Central memory CD8-positive, alpha-beta T cell (primary cell): ENCODE results near the gene ARAP3.

Source experiments
- ATAC-seq: fragments of 150-1000 bp; cut with Tn5 transposase; replicated peaks from 2 replicates; pipeline ENCODE4 v1.10.0; 2022; ENCODE audit warnings: mild to moderate bottlenecking, moderate FRiP score, moderate number of reproducible peaks; ENCODE audit not compliant: poor library complexity, severe bottlenecking; ENCODE audit errors: extremely low read depth
- DNase-seq, 2 donors: peaks; one replicate each; pipeline ENCODE4 v3.0.0; 2021; ENCODE audit warnings: low spot score in 2 of 2
- H3K27ac Mint-ChIP-seq: one replicate; pipeline ENCODE4 v1.8.0; 2022; ENCODE audit warnings: low read depth, mild to moderate bottlenecking, moderate library complexity, mixed read lengths
- H3K27me3 Mint-ChIP-seq: one replicate; pipeline ENCODE4 v1.8.0; 2022; ENCODE audit warnings: mixed read lengths
- H3K36me3 Mint-ChIP-seq: one replicate; pipeline ENCODE4 v1.8.0; 2022; ENCODE audit warnings: mild to moderate bottlenecking, moderate library complexity, mixed read lengths; ENCODE audit not compliant: insufficient read depth
- H3K4me1 Mint-ChIP-seq: one replicate; pipeline ENCODE4 v1.8.0; 2022; ENCODE audit warnings: mixed read lengths
- H3K4me3 Mint-ChIP-seq: one replicate; pipeline ENCODE4 v1.8.0; 2022; ENCODE audit warnings: mild to moderate bottlenecking, moderate library complexity, mixed read lengths
- H3K9me3 Mint-ChIP-seq: one replicate; pipeline ENCODE4 v1.8.0; 2022; ENCODE audit warnings: mixed read lengths

Gene ARAP3

DNA sequence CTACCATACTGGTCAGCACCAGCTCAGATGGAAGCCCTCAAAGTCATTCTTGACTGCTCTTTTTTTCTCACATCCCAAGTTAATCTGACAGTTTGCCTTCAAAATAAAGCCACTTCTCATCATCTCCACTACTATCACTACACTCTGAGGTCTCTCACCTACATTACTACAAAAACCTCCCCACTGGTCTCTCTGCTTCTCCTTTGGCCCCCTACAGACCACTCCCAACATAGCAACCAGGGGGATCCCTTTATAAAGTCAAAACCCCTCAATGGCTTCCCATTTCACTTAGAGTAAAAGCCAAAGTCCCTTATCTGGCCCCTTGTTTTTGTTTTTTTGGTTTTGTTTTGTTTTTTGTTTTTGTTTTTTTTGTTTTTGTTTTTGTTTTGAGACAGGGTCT is 4.6 kb downstream of the ARAP3 start:
- Mint-ChIP-seq H3K27me3 (no peaks in the 10 kb centered on the region), H3K36me3 (peaks cover 2% of the 10 kb centered on the region), H3K4me3 (no peak overlapping the region), H3K4me1 (peaks cover 15% of the 10 kb centered on the region), H3K27ac (no peak overlapping the region), H3K9me3 (no peaks in the 10 kb centered on the region)
- no peak for ATAC-seq
- DNase-seq = no peak

DNA sequence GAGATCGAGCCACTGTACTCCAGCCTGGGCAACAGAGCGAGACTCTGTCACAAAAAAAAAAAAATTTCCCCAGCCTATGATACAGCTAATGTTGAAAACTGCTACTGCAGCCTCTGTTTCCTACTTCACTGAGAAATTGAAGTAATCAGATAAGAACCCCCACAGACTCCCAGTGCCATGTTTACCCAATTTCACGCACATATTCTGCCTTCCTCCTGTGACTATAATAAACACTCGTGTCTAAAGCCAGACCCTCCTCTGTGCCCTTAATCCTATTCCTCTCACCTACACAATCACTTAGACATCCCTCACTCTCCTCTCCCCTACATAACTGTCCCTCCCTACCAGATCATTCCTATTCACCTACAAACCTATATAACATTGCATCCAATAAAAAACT is 6.4 kb downstream of the ARAP3 start:
- Mint-ChIP-seq H3K27ac (no peak overlapping the region), H3K4me1 (peaks cover 1% of the 10 kb centered on the region), H3K9me3 (no peaks in the 10 kb centered on the region), H3K4me3 (no peak overlapping the region), H3K27me3 (no peaks in the 10 kb centered on the region), H3K36me3 (no peaks in the 10 kb centered on the region)
- ATAC-seq = no peak
- DNase-seq = no peak

DNA sequence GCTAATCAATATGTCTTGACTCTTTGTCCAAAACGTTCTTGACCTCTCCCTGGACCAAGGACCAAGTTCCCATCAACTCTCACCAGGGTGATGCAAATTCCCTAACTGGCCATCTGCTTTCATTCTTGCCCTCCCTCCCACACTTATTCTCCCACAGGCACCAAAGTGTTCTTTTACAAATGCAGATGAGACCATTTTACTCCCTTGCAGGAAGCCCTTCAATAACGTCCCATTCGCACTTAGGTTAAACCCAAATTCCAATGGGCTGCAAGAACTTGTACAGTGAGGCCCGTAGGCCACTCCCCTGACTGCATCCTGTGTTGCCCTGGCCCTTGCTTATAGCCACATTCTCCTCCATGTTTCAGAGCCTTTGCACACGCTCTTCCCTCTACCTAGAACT is 7.3 kb downstream of the ARAP3 start:
- no peaks in the 10 kb centered on the region for H3K36me3 Mint-ChIP-seq
- ATAC-seq = no peak
- no peak for DNase-seq
- no peak overlapping the region for H3K4me3 Mint-ChIP-seq
- H3K4me1 Mint-ChIP-seq = no peaks in the 10 kb centered on the region
- no peaks in the 10 kb centered on the region for H3K9me3 Mint-ChIP-seq
- no peaks in the 10 kb centered on the region for H3K27me3 Mint-ChIP-seq
- H3K27ac Mint-ChIP-seq = no peak overlapping the region

DNA sequence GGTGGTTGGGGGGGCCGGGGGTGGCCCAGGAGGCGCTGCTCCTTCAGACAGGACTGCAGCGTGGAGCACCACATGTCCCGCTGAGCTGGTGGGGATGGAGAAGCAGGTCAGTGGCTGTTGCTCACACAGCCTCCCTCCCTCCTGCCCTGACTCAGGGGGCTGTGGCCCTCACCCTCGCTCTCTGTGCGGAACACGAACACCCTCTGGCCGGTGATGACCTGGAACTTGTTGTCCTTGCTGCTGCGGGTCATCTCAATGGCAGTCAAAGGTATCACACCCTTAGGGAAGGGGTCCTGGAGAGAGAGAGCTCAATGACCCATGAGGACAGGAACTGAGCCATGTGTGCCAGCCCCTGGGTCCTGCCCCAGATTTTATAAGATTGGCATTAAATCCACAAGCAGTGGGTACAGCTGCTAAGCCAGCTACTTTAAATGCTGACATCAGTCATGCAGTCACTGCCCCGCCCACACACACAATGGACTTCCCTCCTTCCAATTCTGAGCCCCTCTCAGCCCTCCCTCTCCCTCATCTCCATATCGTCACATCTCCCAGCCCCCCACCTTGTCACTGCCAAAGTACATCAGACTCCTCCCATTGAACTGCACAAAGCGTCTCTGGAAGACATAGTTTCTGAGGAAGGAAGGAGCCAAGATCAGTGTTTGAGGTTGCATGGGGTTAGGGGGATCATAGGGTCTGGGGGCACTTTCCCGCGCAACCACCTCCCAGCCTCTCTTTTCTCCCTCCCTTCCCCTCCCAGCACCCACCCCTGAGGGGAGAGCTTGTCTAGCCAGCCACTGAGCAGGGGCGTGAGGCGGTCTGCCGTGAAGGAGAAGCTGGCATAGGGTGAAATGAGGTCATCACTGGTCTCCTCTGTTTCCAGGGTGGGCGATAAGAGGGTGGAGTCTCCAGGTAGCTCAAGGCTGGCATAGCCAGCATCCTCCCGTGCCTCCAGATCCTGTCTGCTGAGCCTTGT is 8.9 kb downstream of the ARAP3 start:
- no peaks in the 10 kb centered on the region for H3K36me3 Mint-ChIP-seq
- H3K4me3 Mint-ChIP-seq = no peak overlapping the region
- H3K27me3 Mint-ChIP-seq = no peaks in the 10 kb centered on the region
- no peaks in the 10 kb centered on the region for H3K9me3 Mint-ChIP-seq
- ATAC-seq (no peak), DNase-seq (no peak)
- no peak overlapping the region for H3K27ac Mint-ChIP-seq
- peaks cover 4% of the 10 kb centered on the region for H3K4me1 Mint-ChIP-seq

DNA sequence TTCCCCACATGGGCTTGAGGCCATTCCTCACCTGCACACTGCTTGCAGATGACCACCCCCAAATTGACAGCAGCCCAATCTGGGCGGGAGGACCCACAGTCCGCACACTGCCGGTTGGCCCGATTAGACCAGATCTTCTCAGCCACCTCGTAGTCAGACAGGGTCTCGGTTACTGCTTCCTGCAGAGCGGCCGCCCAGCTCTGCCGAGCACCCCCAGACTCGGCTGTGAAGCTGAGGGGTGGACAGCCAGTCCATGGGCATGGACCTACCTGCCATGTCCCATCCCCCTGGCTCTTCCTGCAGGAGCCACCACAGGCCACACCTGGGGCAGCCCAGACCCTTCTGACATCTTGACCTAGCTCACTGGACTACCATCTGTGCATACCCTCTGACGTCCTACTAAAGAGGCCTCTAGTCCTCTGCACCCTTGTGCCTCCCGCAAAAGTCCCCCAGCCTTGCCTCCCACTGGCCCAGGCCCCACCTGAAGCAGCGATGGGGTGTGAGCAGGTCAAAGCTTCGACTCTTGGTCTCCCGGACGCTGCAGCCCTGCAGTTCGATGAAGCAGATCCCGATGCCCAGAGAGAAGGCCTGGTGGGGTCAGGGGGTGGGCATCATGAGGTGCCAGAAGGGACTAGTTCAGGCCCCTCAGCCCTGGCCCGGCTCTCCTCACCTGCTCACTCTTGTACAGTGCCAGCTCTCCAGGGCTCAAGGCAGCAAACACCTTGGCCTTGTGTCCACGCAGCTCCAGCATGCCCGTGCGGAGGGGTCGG is 9.8 kb downstream of the ARAP3 start:
- H3K4me1 Mint-ChIP-seq = peaks cover 4% of the 10 kb centered on the region
- no peaks in the 10 kb centered on the region for H3K27me3 Mint-ChIP-seq
- DNase-seq = no peak
- H3K9me3 Mint-ChIP-seq = no peaks in the 10 kb centered on the region
- H3K4me3 Mint-ChIP-seq = no peak overlapping the region
- ATAC-seq = no peak
- H3K27ac Mint-ChIP-seq = no peak overlapping the region
- no peaks in the 10 kb centered on the region for H3K36me3 Mint-ChIP-seq

DNA sequence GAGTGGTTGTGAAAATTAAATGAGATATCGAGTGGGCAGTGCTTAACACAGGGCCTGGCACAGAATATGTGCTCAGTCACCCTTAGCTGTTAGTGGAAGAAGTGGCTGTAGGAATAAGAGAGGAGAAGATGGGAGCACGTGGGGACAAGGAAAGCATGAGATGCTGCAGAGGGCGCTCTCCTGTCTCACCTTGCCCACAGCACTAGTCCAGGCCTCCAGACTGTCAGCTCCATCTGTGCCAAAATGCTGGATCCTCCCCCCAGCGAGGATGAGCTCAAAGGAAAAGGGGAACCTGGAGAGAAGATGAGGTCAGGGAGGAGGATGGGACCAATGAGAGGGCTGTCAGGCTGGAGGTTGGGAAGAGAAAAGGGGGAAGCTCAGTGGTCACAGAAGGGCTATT is 12.5 kb downstream of the ARAP3 start:
- peaks cover 8% of the 10 kb centered on the region for H3K4me1 Mint-ChIP-seq
- no peaks in the 10 kb centered on the region for H3K9me3 Mint-ChIP-seq
- H3K36me3 Mint-ChIP-seq = no peaks in the 10 kb centered on the region
- DNase-seq (no peak), ATAC-seq (no peak)
- no peak overlapping the region for H3K4me3 Mint-ChIP-seq
- H3K27ac Mint-ChIP-seq = no peak overlapping the region
- H3K27me3 Mint-ChIP-seq = no peaks in the 10 kb centered on the region

DNA sequence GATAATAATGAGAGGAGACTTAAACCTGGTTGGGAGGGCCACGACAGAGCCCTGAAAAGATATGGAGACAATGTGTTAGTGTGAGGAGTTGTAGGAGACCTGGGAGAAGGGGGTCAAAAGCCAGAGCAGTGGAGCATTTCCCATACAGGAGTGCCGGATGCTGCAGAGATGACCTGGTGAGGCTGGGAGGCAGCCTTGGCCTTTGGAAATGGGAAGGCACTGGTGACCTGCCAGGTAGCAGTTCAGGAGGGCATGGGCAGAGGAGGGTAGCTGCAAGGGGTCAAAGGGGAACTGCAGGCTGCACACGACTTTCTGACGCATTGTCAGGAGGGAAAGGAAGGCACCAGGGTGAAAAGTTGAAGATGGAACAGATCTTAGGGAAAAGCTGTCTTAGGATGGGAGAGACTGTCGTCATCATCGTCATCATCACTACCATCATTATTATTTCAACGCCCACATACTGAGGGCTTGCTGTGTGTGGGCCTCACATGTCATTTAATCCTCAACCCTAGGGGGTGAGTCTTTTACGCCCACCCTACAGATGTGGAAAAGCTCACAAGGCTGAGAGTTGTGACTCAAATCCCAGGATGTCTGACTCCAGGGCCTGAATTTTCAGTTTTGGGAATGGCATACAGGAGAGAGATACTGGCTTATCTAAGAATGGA is 13.3 kb downstream of the ARAP3 start:
- Mint-ChIP-seq H3K27me3 (no peaks in the 10 kb centered on the region), H3K9me3 (no peaks in the 10 kb centered on the region), H3K4me3 (no peak overlapping the region), H3K36me3 (no peaks in the 10 kb centered on the region), H3K27ac (no peak overlapping the region), H3K4me1 (peaks cover 8% of the 10 kb centered on the region)
- ATAC-seq = no peak
- no peak for DNase-seq

DNA sequence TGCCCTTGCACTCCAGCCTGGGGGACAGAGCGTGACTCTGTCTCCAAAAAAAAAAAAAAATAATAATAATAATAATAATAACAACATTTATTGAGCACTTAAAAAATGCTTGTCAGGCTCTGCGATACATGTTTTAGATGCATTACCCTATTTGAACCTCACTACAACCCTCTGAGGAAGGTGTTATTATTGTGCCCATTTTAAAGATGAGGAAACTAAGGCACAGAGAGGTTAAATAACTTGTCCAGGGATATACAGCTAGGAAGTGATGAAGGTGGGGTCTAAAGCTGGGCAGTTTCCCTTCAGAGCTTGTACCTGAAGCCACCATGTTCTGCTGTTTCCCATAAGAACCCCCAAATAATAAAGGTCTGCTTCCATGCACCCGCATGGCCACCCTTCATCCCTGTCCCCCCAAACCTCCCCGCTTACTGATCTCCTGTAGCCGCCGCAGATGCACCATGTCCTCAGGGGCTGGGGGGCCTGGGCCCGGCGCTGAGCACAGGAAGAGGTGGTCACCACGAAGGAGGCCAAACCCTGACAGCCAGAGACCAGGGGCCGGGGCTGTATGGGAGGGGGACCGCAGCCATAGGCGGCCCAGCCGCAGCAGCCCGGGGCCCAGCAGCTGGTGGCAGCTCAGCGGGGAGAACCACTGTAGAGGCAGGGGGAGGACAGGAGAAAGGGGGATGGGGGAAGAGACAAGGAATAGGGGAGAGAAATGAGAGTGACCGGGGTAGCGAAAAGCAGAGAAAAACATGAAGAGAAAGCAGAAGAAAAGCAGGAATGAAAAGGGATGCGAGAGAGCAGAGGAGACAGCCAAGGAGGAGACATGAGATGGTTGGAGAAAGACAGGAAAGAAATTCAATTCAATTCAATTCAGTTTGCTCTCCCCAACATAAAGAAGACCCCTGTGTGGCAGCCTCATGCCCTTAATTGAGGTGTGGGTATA is 15.8 kb downstream of the ARAP3 start:
- Mint-ChIP-seq H3K4me3 (no peak overlapping the region), H3K27ac (no peak overlapping the region), H3K4me1 (peaks cover 8% of the 10 kb centered on the region), H3K27me3 (no peaks in the 10 kb centered on the region), H3K36me3 (no peaks in the 10 kb centered on the region), H3K9me3 (no peaks in the 10 kb centered on the region)
- no peak for DNase-seq
- no peak for ATAC-seq

DNA sequence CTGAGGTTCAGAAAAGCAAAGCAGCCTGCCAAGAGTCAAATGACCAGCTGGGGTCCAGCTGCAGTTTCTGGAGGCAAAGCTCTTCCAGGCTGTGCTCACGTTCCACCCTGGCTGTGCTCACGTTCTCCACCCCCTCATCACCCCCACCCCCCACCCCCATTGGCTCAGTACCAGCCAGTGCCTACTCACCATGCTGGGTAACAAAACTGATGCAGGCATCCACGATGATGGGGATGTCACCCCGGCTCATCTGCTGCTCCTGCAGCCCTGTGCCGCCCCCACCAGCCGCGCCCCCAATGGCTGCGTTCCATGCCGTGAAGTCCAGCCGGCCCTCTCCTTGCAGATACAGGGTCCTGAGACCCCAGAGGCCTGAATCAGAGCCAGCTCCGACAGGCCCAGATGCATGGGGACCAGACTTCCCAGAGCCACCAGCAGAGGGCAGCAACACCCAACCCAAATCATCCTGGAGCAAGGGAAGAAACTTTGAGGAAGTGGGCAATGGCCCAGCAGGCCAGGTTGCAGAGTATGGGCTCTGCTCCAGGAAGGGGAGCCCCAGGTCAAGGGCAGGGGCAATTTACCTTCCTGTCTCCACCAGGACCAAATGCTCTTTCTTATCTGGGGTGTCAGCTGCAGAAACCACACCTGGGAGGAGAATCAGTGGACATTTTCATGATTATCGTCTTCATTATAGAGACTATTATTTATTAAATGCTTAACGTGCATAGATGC is 17.1 kb downstream of the ARAP3 start:
- no peaks in the 10 kb centered on the region for H3K27me3 Mint-ChIP-seq
- H3K4me3 Mint-ChIP-seq = no peak overlapping the region
- H3K4me1 Mint-ChIP-seq = peaks cover 8% of the 10 kb centered on the region
- peak; percentile 43 to 70 for DNase-seq
- no peak overlapping the region for H3K27ac Mint-ChIP-seq
- peak; percentile 62 for ATAC-seq
- no peaks in the 10 kb centered on the region for H3K9me3 Mint-ChIP-seq
- H3K36me3 Mint-ChIP-seq = no peaks in the 10 kb centered on the region

DNA sequence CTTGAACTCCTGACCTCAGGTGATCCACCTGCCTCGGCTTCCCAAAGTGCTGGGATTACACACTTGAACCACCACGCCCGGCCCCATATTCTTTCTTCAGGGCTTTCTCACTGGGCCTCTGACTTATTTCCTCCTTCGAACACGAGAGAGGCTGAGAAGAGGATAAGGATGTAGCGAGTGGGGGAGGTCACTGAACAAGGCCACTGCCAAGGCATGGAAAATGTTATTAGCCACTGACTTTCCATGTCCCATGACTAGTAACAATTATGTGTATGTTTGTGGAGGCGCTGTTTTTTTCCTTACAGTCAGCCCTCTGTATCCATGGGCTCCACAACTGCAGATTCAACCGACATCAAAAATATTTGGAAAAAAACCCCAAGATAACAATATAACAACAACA is 18.5 kb downstream of the ARAP3 start:
- Mint-ChIP-seq H3K9me3 (no peaks in the 10 kb centered on the region), H3K36me3 (no peaks in the 10 kb centered on the region)
- no peak for DNase-seq

DNA sequence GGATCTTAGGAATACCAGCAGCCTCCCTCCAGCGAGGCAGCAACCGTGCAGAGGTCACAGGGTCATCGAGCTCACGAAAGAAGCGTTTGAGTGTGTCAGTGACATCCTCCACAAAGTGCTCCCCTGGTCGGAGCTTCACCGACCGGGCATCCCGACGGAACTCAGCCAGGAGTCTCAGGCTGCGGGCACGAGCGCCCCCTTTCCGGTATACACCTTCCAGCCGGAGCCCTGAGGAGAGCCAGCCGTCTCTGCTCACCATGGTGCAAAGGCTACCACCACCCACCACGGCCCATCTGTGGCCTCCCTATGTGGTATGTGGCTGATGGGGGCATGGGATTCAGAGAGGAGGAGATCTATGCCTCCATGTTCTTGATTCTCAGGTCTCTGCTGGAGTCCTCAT is 20.0 kb downstream of the ARAP3 start:
- ATAC-seq (no peak), DNase-seq (no peak)
- no peak overlapping the region for H3K27ac Mint-ChIP-seq

More for the DNA sequence above, 18.5 kb downstream of the ARAP3 start:
- H3K4me1 Mint-ChIP-seq = peaks cover 4% of the 10 kb centered on the region
- no peak for ATAC-seq
- H3K4me3 Mint-ChIP-seq = no peak overlapping the region
- H3K27ac Mint-ChIP-seq = no peak overlapping the region
- no peaks in the 10 kb centered on the region for H3K27me3 Mint-ChIP-seq

More for the DNA sequence above, 20.0 kb downstream of the ARAP3 start:
- peaks cover 2% of the 10 kb centered on the region for H3K36me3 Mint-ChIP-seq
- no peaks in the 10 kb centered on the region for H3K27me3 Mint-ChIP-seq
- no peak overlapping the region for H3K4me3 Mint-ChIP-seq
- H3K4me1 Mint-ChIP-seq = peaks cover 4% of the 10 kb centered on the region
- H3K9me3 Mint-ChIP-seq = no peaks in the 10 kb centered on the region
